Endothelial cell of umbilical vein (primary cell): Measurements from ENCODE around the gene TBK1. TPM values are rescaled to one million over a fixed set of nuclear protein-coding genes. Genes with fewer than 3 reads are reported as not detected.

ENCODE experiments used
- BruUV-seq: library from RNA; stranded (reverse); fragments of 400-500 nt; replicated peaks from 2 replicates; lab custom pipeline; 2021; lab: Mats Ljungman, UMichigan
- CTCF ChIA-PET: fragments of 300-600, 350-600 bp; sonication (Branson Sonifier 250); formaldehyde crosslinking; loops from one replicate; lab custom pipeline; 2021; ENCODE audit warnings: antibody characterized with exemption, inconsistent platforms; lab: Charles Lee
- POLR2A ChIA-PET: fragments of 300-600, 350-600 bp; sonication (Branson Sonifier 250); formaldehyde crosslinking; loops from one replicate; lab custom pipeline; 2021; ENCODE audit warnings: antibody characterized with exemption, inconsistent platforms; lab: Charles Lee
- DNase-seq: peaks from one replicate; pipeline ENCODE4 v3.0.0-alpha.2; 2011; ENCODE audit warnings: low read depth, low spot score
- FAIRE-seq: peaks from 2 replicates; lab custom pipeline; 2011; peaks lifted over from hg19 to GRCh38; lab: Jason Lieb, UNC
- H2AFZ ChIP-seq: 2 replicates; pipeline ENCODE4 v1.6.0; 2012; ENCODE audit warnings: low read depth, low read length, control low read depth, inconsistent platforms
- H3K27ac ChIP-seq: 2 replicates; pipeline ENCODE4 v1.5.1; 2011; ENCODE audit warnings: low read depth, mild to moderate bottlenecking, control low read depth, low read length, moderate library complexity; ENCODE audit not compliant: insufficient read depth
- H3K27me3 ChIP-seq, 2 experiments: 2 replicates each; pipeline versions ENCODE4 v1.6.0 to v1.6.1; 2011; ENCODE audit warnings: low read length in 2 of 2, mixed read lengths in 1 of 2; ENCODE audit not compliant: control insufficient read depth in 2 of 2, insufficient read depth in 2 of 2
- H3K36me3 ChIP-seq, 2 experiments: 2 replicates in 1 of 2; 3 replicates in 1 of 2; pipeline ENCODE4 v1.5.1; 2011; ENCODE audit warnings: low read length in 2 of 2, mild to moderate bottlenecking in 1 of 2, moderate library complexity in 1 of 2; ENCODE audit not compliant: control insufficient read depth in 2 of 2, insufficient read depth in 2 of 2; ENCODE audit errors: extremely low read depth in 1 of 2
- H3K4me1 ChIP-seq: 3 replicates; pipeline ENCODE4 v1.5.1; 2011; ENCODE audit warnings: mild to moderate bottlenecking, low read length; ENCODE audit not compliant: control insufficient read depth, insufficient read depth; ENCODE audit errors: extremely low read depth
- H3K4me2 ChIP-seq: 2 replicates; pipeline ENCODE4 v1.6.1; 2011; ENCODE audit warnings: low read length, control low read depth, mixed read lengths; ENCODE audit not compliant: insufficient read depth
- H3K4me3 ChIP-seq, 3 experiments: fragments of 200-600 bp in 1 of 3; sonication (generic), shearing (Covaris generic) in 1 of 3; replicated peaks in 1 of 3; 2 replicates each; pipeline ENCODE4 v1.5.1; 2011 to 2016; ENCODE audit warnings: control low read depth in 3 of 3, low read length in 3 of 3, mild to moderate bottlenecking in 2 of 3, inconsistent platforms in 1 of 3, low read depth in 1 of 3, moderate library complexity in 1 of 3; ENCODE audit not compliant: insufficient read depth in 1 of 3
- H3K79me2 ChIP-seq: 2 replicates; pipeline ENCODE4 v1.6.0; 2012; ENCODE audit warnings: low read length, inconsistent platforms; ENCODE audit not compliant: control insufficient read depth, insufficient read depth
- H3K9ac ChIP-seq: replicated peaks from 2 replicates; pipeline ENCODE3; 2011; ENCODE audit warnings: low read length, control low read depth; ENCODE audit not compliant: insufficient read depth; ENCODE audit errors: extremely low read depth
- H3K9me1 ChIP-seq: replicated peaks from 3 replicates; pipeline ENCODE4 v1.6.0; 2011; ENCODE audit warnings: mild to moderate bottlenecking, low read length; ENCODE audit not compliant: control insufficient read depth, insufficient read depth; ENCODE audit errors: extremely low read depth
- H3K9me3 ChIP-seq: replicated peaks from 2 replicates; pipeline ENCODE4 v1.5.1; 2012; ENCODE audit warnings: low read length, inconsistent platforms; ENCODE audit not compliant: control insufficient read depth, insufficient read depth
- H4K20me1 ChIP-seq: replicated peaks from 2 replicates; pipeline ENCODE3; 2011; ENCODE audit warnings: mild to moderate bottlenecking, low read length; ENCODE audit not compliant: control insufficient read depth, insufficient read depth; ENCODE audit errors: extremely low read depth
- EZH2 ChIP-seq: IDR thresholded peaks from 2 replicates; pipeline ENCODE4 v1.6.1; 2012; ENCODE audit warnings: borderline replicate concordance, low read depth, mild to moderate bottlenecking, moderate library complexity, low read length, inconsistent platforms; ENCODE audit not compliant: severe bottlenecking
- FOS ChIP-seq: IDR thresholded peaks from 2 replicates; pipeline ENCODE4 v1.6.1; 2011; ENCODE audit warnings: mild to moderate bottlenecking, low read length, moderate library complexity, borderline replicate concordance; ENCODE audit not compliant: insufficient read depth
- GATA2 ChIP-seq: IDR thresholded peaks from 2 replicates; pipeline ENCODE4 v1.7.0; 2011; ENCODE audit warnings: low read depth, mild to moderate bottlenecking, moderate library complexity, mixed read lengths, low read length; ENCODE audit not compliant: insufficient read length, insufficient read depth
- JUN ChIP-seq: IDR thresholded peaks from 2 replicates; pipeline ENCODE4 v1.6.1; 2011; ENCODE audit warnings: borderline replicate concordance, low read depth; ENCODE audit not compliant: insufficient read length, insufficient read depth
- MYC ChIP-seq: IDR thresholded peaks from one replicate; pipeline ENCODE4 v1.6.1; 2011; ENCODE audit warnings: mild to moderate bottlenecking, low read depth, low read length
- POLR2A ChIP-seq: IDR thresholded peaks from 2 replicates; pipeline ENCODE4 v1.6.1; 2012; ENCODE audit warnings: low read depth, mild to moderate bottlenecking, control low read depth, low read length
- POLR2AphosphoS5 ChIP-seq: IDR thresholded peaks from 2 replicates; pipeline ENCODE4 v1.6.1; 2012; ENCODE audit warnings: low read depth, mild to moderate bottlenecking, control low read depth, low read length, moderate library complexity; ENCODE audit not compliant: insufficient read depth
- dilution Hi-C: fragments of 300-500 bp; cut with MboI; formaldehyde crosslinking; loops from one replicate; pipeline ENCODE4 v1.15.0; 2019; ENCODE audit warnings: low sequenced_read_pairs; ENCODE audit not compliant: extremely low pct_ligation_motif_present
- intact Hi-C: fragments of 100-400 bp; cut with micrococcal nuclease; formaldehyde crosslinking; loops from one replicate; pipeline ENCODE4 v1.10.0; 2022
- polyA plus RNA-seq, 4 experiments: library from polyadenylated mRNA; depleted of rRNA in 3 of 4; stranded (reverse) in 3 of 4; unstranded in 1 of 4; fragments of >200 nt; gene quantifications; 2 replicates each; pipeline versions ENCODE4 v1.2.1 to v1.2.3, GENCODE V29; 2011 to 2012; ENCODE audit warnings: missing spikeins in 1 of 4
- total RNA-seq: library from RNA; stranded (reverse); gene quantifications from 2 replicates; pipeline ENCODE4 v1.2.3, GENCODE V29; 2021
- TF ChIP-seq, protein P1 (sequence below): IDR thresholded peaks from 2 replicates; pipeline ENCODE4 v1.6.1; 2011; ENCODE audit not compliant: insufficient read depth, insufficient read length
- TF ChIP-seq, protein P2 (sequence below), 2 donors: IDR thresholded peaks; 1 replicate in 1 of 2; 2 replicates in 1 of 2; pipeline ENCODE4 v1.5.1; 2011; ENCODE audit warnings: low read length in 2 of 2, mild to moderate bottlenecking in 2 of 2, moderate library complexity in 2 of 2, control low read depth in 1 of 2, inconsistent platforms in 1 of 2, low read depth in 1 of 2; ENCODE audit not compliant: insufficient read depth in 1 of 2; ENCODE audit errors: extremely low read depth in 1 of 2

TBK1 gene
- total and polyA plus RNA-seq, 2 donors (not counting 3 experiments of a cell fraction or from before 2014, with no cell fraction given): 8.0 to 28.9 TPM

DNA sequence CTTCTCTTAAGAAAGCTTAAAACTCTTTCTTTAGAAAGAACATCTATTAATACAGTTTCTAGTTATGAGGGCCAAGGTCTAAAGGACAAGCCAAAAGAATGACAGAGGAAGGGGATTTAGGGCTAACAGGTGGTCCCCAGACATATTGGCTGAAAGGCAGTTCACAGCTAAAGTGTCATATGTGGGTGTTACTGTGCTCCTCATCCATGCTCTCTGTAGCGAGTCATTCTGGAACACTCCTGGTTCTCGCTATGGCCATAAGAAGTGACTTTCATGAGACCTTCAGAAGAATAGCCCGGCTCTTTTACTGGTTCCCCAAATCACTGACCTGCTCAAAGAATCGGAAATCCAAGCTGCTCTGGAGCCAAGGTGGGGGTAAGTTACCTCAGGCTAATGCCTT, 55.0 kb downstream of the TBK1 start:
- Histone ChIP-seq H4K20me1 (no peaks in the 10 kb centered on the region), H3K9ac (no peak overlapping the region), H3K36me3 (no peaks in the 10 kb centered on the region), H3K27ac (no peak overlapping the region), H3K27me3 (no peaks in the 10 kb centered on the region), H3K4me3 (no peak overlapping the region), H2AFZ (no peak overlapping the region), H3K9me1 (no peaks in the 10 kb centered on the region), H3K9me3 (no peaks in the 10 kb centered on the region), H3K4me2 (no peak overlapping the region), H3K4me1 (no peaks in the 10 kb centered on the region), H3K79me2 (no peaks in the 10 kb centered on the region)
- dilution Hi-C loops (no loop called here), intact Hi-C loops (no loop called here)
- no TSS peak for BruUV-seq
- POLR2A ChIA-PET: no interaction called here
- TF ChIP-seq POLR2AphosphoS5: no peak
- no peak for TF ChIP-seq FOS
- TF ChIP-seq, protein P1, sequence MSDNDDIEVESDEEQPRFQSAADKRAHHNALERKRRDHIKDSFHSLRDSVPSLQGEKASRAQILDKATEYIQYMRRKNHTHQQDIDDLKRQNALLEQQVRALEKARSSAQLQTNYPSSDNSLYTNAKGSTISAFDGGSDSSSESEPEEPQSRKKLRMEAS: no peak
- no peak for TF ChIP-seq GATA2
- FAIRE-seq: no peak
- CTCF ChIA-PET: interaction anchor here (1.1 to 1.4 kb wide), 3 partner anchors 10 to 191 kb away, joined by 3 read pairs; no protein-coding TSS in a partner anchor
- DNase-seq: no peak

DNA sequence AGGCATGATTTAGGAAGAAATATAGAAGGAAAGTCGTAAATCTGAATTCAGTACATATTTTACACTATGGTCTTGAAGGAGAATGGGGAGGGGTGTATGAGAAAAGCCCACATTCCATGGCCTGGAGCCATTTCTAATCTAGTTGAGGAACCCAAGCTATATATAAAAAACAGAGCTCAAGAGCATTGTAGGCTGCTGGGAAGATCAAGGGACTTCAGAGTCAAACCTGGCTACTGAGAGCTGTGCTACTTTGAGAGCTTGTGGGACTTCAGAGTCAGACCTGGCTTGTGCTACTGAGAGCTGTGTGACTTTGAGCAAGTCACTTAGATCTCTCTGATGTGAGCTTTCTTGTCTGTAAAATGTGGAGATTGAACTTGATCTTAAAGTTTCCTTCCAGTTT, 58.7 kb downstream of the TBK1 start:
- Histone ChIP-seq H3K9ac (no peak overlapping the region), H4K20me1 (no peaks in the 10 kb centered on the region), H3K4me3 (no peak overlapping the region), H3K9me3 (no peaks in the 10 kb centered on the region), H3K9me1 (no peaks in the 10 kb centered on the region), H3K4me1 (no peaks in the 10 kb centered on the region), H3K27ac (no peak overlapping the region), H3K4me2 (no peak overlapping the region), H3K36me3 (no peaks in the 10 kb centered on the region), H2AFZ (no peak overlapping the region), H3K27me3 (no peaks in the 10 kb centered on the region), H3K79me2 (no peaks in the 10 kb centered on the region)
- BruUV-seq: no TSS peak
- TF ChIP-seq POLR2AphosphoS5 (no peak), JUN (no peak), EZH2 (no peak), GATA2 (no peak), POLR2A (no peak), FOS (no peak), MYC (no peak)
- TF ChIP-seq, protein P2, sequence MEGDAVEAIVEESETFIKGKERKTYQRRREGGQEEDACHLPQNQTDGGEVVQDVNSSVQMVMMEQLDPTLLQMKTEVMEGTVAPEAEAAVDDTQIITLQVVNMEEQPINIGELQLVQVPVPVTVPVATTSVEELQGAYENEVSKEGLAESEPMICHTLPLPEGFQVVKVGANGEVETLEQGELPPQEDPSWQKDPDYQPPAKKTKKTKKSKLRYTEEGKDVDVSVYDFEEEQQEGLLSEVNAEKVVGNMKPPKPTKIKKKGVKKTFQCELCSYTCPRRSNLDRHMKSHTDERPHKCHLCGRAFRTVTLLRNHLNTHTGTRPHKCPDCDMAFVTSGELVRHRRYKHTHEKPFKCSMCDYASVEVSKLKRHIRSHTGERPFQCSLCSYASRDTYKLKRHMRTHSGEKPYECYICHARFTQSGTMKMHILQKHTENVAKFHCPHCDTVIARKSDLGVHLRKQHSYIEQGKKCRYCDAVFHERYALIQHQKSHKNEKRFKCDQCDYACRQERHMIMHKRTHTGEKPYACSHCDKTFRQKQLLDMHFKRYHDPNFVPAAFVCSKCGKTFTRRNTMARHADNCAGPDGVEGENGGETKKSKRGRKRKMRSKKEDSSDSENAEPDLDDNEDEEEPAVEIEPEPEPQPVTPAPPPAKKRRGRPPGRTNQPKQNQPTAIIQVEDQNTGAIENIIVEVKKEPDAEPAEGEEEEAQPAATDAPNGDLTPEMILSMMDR (IDR thresholded peaks at IDR 0.05; ENCODE audit: extremely low read depth in 1 of 2, insufficient read depth in 1 of 2, low read depth in 1 of 2, low read length in 2 of 2): no peak
- TF ChIP-seq, protein P1: no peak
- dilution Hi-C loops (no loop called here), intact Hi-C loops (no loop called here)
- FAIRE-seq (no peak), DNase-seq (no peak)
- CTCF ChIA-PET: interaction anchor here (0.9 to 1.3 kb wide), 3 partner anchors 13 to 187 kb away, joined by 3 to 5 read pairs (median 4); no protein-coding TSS in a partner anchor
- POLR2A ChIA-PET: no interaction called here
